DMS114 treated with DMSO at 0.1 percent for 48 hours (cell line): ENCODE measurements around the gene FPR3.
"Not testable (repeated sequence)": the region's sequence is repeated elsewhere in the genome, so short reads cannot be mapped to it uniquely, and the experiment has no call there.

ENCODE experiments used
- DNase-seq: peaks from one replicate; lab custom pipeline; 2025; ENCODE audit not compliant: unreplicated experiment; lab: John Stamatoyannopoulos, UW

Gene FPR3, protein sequence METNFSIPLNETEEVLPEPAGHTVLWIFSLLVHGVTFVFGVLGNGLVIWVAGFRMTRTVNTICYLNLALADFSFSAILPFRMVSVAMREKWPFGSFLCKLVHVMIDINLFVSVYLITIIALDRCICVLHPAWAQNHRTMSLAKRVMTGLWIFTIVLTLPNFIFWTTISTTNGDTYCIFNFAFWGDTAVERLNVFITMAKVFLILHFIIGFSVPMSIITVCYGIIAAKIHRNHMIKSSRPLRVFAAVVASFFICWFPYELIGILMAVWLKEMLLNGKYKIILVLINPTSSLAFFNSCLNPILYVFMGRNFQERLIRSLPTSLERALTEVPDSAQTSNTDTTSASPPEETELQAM

DNA sequence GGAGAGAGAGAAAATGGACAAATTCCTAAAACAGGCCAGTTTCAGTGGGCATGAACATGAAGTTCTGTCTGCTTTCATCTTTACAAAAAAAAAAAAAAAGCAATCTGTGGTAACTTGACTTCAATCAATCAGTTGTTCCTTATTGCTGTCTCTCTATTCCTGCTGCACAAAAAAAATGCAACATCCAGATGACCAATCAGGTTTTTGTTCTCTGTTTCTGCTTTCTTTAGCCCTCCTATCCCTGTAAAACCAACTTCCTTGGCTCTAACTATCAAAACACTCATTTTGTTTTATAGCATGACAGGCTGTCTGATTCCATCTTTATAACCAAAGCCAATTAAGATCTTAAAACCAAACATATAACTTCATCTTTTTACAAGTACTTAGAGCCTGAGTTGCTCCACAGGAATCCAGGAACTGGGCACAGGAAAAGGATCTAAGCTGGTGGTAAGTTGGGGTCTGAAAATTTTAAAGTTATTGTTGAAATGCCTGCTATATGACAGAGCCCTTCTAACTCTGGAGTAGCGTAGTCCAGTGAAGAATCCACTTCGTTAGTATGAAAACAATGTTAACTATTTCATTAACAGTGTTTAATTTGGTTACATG, at the start of gene FPR3:
Gene FPR3 (plus strand): TSS at position 273 of the 606 bp plus-strand sequence. CDS start 28,592 bp downstream, outside the sequence.
- no peak for DNase-seq

DNA sequence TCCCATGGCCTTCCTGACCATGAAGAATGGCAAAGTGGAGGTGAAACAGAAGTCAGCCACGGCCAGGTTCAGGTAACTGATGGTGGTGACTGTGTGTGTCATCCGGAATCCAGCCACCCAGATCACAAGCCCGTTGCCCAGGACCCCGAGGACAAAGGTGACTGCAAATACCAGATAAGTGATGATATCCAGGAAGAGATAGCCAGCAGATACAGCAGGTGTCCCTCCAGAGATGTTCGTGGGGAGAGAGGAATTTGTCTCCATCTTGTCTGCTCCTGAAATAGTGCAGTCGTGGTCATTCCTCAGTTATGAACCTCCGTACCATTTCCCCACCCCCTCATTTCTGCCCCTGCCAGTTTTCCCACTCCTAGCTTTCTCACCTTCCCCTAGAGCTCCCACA, 48.2 kb upstream of the FPR3 start:
- no peak for DNase-seq

DNA sequence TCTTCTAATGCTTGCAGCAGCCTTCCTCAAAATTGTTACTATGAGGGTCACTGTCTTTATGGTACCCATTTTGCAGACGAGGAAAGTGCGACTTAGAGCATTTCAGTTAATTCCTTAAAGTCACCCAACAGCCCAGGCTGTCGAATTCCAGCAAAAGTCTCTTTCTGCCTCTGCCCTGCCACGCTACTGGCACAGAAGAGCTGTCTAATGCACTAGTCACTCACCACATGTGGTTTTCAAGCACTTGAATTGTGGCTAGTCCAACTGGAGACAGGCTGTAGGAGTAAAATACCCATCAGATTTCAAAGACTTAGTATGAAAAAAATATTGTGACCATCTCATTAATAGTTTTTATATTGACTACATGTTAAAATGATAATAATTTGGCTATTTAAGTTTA, 45.0 kb upstream of the FPR3 start:
- DNase-seq, result no peak

DNA sequence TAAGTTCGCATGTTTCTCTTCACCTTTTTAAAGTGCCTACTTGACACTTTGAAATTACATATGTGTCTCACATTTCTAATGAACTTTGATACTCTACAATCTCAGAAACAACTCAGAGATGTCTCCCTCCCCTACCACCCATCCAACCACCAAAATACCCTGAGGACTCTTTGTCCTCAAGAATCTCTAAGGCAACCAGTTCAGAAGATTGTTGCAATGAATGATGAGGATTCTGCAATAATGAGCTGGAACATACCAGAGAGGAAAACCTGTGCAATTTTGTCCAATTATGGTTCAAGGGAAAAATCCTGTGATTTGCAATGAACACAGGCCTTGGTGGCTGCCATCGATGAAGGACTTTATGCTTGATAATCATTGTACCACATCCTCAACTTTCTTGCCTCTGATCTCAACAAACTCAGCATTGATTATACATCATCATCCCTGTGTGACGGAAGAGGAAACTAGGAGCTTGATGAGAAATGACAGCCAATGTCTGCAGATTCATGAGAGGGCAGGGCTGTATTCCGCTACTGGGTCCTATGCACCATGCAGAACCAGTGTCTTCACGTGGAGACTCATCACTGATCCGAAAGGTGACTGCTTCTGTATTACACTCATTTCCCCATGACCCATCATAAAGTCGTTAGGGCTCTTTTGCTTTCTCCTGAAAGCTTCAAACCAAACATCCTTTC, 44.4 kb upstream of the FPR3 start:
- DNase-seq, result no peak

DNA sequence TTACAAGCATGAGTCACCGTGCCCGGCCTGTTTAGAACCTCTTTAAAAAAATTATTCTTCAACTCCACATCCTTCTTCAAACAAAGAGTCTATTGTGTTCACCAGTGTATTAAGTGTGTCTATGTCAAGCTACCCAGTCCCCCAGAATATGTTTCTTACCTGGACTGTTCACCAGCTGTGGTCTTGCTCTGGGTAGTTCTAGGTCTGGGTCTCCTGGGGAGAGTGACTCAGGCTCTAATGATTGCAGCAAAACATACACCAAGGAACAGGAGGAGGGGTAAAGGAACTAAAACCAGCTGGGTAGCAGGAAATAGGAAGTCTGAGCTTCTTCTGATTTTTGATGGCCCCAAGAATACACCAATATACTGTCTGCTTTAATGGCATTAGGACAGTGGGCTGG, 43.3 kb upstream of the FPR3 start, which contains the start of gene FPR1:
Gene FPR1 (minus strand): TSS at position 224 of the 400 bp plus-strand sequence. CDS start 4,884 bp downstream, outside the sequence.
- no peak for DNase-seq

DNA sequence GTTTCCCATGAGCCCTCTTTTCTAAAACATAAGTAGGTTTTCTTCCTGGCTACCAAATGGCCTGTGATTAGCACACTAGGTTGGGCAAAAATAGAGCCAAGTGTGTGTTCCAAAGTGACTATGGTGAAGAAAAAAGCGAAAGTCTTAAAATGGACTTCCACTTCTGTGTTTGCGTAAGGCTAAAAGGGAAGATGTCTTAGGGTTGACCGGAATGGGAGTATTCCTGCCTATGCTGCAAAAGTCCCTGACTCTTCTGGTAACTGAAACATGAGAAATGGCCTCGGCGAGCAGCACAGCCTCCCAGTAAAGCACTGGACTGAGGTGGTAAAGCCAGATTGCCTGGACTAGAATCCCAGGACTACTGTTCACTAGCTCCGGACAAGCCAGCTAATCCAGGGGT, 40.8 kb upstream of the FPR3 start:
- DNase-seq, result no peak

DNA sequence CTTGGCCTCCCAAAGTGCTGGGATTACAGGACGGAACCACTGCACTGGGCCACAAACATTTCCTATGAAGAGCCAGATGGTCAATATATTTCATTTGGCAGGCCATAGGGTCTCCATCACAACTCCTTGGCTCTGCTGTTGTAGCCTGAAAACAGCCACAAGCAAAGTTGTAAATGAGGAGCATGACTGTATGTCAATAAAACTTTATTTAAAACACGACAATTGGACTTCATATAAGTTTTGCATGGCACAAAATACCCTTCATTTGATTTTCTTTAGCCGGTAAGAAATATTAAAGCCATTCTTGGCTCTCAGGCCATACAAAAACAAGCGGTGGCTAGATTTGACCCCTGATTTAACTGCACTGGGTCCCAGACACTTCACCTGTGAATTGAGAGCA, 40.2 kb upstream of the FPR3 start:
- no peak for DNase-seq

DNA sequence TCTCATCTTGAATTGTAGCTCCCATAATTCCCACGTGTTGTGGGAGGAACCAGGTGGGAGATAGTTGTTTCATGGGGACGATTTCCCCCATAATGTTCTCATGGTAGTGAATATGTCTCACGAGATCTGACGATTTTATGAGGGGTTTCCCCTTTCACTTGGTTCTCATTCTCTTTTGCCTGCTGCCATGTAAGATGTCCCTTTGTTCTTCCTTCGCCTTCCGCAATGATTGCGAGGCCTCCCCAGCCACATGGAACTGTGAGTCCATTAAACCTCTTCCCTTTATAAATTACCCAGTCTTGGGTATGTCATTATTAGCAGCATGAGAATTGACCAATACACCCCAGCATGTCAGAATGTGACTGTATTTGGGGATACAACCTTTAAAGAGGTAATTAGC, 39.4 kb upstream of the FPR3 start:
- no peak for DNase-seq

DNA sequence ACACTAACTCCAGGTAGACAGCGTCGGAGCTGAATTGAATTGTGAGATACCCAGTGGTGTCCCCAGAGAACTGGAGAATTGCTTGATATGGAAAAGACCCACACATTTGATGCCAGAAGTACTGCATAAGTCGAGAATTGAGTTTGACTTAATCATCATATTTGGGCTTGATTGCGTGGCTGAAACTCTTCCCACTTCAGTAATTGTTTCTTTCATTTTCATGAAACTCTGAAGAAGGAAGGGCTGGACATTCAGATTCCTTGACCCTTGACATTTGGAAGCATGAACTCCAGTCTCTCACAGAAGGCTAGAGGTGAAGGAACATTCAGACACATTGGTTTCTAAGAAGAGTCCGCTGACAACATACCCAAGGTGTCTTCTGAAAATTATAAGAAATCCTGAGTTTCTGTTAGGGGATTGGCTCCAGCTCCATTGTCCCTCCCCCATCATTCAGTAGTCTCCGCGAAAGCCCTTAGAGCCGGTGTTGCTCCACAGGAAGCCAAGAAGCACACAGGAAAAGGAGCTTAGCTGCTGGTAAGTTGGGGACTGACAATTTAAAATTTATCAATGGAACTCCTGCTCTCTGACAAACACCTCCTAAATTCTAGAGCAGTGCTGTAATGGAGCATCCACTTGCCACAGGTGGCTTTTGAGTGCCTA, 34.1 kb upstream of the FPR3 start, which contains the start of gene FPR2:
Gene FPR2 (plus strand): TSS at position 484 of the 660 bp plus-strand sequence. CDS start 7,479 bp downstream, outside the sequence.
- no peak for DNase-seq

DNA sequence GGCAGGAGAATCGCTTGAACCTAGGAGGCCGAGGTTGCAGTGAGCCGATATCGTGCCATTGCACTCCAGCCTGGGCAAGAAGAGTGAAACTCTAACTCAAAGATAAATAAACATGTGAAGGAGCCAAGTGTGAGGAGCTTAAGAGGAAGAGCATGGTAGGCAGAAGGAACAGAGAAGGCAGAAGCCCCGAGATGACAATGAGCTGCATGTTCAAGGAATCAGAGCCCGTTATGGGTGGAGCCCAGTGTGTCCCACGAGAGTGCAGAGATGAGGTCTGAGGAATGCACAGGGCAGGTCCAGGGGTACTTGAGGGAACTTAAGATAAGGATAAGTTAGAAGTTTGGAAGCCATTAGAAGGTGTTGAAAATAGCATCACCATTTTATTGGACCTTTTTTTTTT, 33.3 kb upstream of the FPR3 start:
- no peak for DNase-seq

DNA sequence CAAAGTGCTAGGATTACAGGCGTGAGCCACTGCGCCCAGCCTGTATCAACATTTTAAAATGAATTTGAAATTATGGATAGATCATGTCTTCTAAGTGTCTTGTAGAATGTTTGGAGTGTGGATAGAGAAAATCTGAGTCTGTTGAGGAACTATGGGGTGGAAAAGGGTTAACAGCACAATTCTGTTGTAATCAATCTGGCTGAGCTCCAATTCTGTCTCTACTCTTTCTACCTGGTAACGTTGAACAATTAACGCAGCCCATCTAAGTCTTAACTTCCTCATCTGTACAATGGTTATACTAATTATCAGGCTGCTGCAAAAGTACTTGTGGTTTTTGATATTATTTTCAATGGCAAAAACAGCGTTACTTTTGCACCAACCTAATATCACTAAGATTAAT, 29.9 kb upstream of the FPR3 start:
- DNase-seq, result no peak

DNA sequence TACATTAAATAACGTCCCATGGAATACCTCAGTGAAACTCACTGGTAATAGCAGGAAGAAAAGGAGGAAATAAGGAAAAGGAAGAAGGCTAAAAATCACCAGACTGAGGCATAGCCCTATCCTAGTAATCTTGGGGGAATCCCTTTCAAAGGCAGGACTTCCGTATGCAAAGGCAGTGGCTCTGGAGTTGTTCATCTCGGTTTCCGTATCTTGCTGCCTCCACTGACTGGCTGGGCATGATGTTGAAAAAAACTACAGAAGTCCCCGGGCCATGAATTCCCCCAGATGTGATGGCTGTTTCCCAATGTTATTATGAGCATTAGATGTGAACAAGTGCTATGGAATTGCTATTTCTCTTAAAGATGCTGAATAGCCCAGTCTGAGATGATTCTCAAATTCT, 28.5 kb upstream of the FPR3 start:
- no peak for DNase-seq

DNA sequence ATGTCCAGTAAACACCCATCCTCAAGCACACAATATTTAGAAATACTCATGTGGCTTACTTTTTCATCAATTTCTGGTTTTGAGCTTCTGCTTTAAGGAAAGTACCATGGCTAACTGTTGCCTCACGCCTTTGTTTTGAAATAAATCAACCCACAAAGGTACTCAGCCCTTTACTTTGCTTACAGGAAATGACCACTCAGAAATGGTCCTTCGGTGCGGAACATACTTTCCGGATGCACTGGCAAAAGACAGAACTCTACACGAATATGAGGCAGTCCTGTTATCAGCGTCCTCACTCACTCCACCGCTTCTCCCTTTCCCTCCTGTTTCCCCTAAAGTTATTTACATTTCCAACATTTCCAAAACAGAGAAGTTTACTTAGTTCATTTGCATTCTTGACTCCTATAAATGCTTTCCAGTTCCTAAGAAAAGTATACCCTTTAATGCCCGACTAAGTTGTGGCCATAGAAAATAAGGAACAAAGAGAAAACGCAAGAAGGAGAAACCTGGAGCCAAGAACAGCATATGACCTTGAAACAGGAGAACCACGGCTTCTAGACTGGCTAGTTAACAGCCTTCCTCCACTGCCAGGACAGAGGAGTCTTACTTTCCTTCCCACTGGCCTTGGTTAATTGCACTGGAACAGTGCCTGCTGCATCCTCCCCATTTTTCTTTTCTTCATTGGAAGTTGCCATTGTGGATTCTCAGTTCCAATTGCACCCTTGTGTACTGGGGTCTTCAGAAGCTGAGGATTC, 23.4 kb upstream of the FPR3 start:
- no peak for DNase-seq

DNA sequence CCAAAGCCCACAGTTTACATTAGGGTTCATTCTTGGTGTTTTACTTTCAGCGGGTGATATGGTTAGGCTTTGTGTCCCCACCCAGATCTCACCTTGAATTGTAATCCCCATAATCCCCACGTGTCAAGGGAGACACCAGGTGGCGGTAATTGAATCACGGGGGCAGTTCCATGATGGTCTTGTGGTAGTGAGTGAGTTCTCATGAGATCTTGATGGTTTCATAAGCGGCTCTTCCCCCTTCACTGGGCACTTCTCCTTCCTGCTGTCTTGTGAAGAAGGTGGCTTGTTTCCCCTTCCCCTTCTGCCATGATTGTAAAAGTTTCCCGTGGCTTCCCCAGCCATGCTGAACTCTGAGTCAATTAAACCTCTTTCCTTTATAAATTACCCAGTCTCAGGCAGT, 22.0 kb upstream of the FPR3 start:
- no peak for DNase-seq

DNA sequence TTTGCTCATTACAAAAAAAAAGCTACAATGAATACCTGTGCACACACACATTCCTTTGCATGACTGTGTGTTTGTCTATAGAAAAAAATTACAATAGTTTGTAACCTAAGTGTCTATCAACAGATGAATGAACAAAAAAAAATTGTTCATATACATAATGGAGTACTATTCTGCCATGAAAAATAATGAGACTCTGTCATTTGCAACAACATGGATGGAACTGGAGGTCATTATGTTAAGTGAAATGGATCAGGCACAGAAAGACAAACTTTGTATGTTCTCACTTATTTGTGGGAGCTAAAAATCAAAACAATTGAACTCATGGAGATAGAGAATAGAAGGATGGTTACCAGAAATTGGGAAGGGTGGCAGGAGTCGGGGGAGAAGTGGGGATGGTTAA, 18.4 kb upstream of the FPR3 start:
- DNase-seq, result not testable (repeated sequence)

DNA sequence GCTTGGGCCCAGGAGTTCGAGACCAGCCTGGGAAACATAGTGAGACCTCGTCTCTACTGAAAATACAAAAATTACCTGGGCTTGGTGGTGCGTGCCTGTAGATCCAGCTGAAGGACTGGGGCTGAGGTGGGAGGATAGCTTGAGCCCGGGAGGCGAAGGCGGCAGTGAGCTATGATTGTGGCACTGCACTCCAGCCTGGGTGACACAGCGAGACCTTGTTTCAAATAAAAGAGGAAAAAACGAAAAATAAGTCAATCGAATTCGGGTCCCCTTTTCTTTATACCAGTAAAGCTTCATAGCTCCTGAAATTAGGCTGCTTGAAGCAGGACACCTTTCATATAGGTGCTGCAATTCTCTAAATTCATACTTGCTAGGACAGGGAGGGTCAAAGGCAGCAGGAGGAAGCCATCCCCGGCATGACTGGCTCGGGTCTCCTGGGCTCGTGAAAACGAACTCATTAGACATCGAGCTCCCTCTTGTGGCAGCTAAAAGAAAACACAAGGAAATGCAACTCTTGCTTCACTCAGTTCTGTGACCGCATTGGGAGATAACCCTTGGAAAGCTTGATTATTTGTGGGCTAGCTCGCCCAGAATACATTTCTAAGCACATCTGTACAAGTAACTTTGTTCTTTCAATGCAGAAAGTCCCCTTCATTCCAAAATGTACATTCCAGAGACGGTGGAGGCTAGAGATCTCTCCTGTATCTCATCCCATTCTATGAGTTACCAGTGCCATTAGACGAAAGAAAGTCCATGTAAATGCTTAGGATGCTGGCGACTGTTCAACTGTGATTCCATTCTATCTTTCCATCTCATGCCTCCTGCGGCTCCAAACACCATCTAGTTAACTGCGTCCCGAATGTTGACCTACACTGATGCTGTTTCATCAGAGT, 17.1 kb upstream of the FPR3 start:
- peak; percentile 80 for DNase-seq

DNA sequence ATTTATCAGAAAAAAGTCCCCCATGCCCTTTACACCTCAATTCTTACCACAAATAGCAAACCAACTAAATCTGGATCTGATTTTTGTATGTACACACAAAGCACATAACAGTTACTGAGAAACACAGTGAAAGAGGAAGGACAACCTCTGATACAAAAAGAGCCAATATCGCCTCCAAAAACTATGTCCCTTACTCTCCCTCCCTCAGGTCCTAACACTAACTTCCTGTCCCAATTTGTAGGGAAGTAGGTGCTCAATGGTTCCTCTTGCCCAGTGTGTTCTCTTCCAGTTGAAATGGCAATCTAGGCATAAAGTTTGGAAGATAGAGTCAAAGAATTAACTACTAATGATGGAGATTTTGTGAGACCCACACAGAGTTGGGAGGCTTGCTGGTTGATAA, 15.8 kb upstream of the FPR3 start:
- no peak for DNase-seq

DNA sequence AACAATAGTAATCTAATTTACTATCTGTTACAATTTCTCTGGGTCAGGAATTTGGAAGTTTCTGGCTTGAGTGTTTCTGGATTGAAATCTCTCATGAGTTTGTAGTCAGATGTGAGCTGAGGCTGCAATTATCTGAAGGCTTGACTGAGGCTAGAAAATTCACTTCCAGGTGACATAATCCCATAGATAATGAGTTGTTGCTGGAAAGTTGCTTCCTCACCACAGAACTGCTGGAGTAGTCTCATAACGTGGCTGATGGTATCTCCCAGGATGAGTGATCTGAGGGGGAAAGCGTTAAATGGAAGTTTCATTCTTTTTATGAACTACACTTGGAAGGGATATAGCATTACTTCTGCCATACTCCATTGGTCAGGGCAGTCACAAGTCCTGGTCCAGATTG, 15.3 kb upstream of the FPR3 start:
- DNase-seq, result no peak

DNA sequence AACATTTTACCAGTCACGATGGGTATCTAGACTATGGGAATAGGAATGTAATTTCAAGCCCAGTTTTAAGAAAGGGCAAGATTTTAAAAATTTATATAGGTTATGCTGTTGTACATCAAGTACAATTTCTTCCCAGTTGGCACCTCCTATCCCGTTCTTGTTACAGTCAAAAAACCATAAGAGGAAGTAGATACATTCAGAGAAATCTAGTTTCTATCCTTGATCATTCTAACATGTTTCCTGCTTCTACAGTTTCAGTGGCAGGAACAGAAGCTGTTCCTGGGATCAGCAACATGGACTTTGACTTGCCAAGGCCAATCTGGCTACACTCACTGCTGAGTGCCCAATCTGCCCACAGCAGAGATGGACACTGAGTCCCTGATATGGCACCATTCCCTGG, 14.7 kb upstream of the FPR3 start:
- no peak for DNase-seq

DNA sequence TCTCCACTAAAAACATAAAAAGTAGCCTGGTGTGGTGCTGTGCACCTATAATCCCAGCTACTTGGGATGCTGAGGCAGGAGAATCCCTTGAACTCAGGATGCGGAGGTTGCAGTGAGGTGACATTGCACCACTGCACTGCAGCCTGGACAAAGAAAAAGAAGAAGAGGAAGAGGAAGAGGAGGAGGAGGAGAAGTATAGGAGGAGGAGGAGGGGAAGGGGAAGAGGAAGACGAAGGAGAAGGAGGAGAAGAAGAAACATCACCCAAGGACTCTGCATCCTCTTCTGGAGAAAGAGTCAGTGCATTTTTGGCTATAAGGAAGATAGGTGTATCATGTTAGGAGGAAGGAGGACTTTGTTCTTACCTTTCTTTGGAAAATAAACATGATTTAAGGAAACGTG, 13.0 kb upstream of the FPR3 start:
- no peak for DNase-seq
